Measurements from ENCODE around the gene DGLUCY.
"Not testable (repeated sequence)": the region's sequence is repeated elsewhere in the genome, so short reads cannot be mapped to it uniquely, and the experiment has no call there.

DGLUCY gene

GRCh38 chr14:91078095-91078737 lies 35.7 kb upstream of the DGLUCY start:
- H3K4me3 ChIP-seq (ENCODE audit: low read depth, low read length) = no peak overlapping the region
- no peak for DNase-seq (ENCODE audit: low read depth)
- TF ChIP-seq CTCF (IDR thresholded peaks at IDR 0.05; ENCODE audit: low read depth, low read length, missing control alignments) = no peak

GRCh38 chr14:91080071-91080470 lies 33.8 kb upstream of the DGLUCY start:
- DNase-seq (ENCODE audit: low read depth) = no peak
- TF ChIP-seq CTCF (IDR thresholded peaks at IDR 0.05; ENCODE audit: low read depth, low read length, missing control alignments) = no peak

GRCh38 chr14:91082282-91082681 lies 31.6 kb upstream of the DGLUCY start:
- TF ChIP-seq CTCF (IDR thresholded peaks at IDR 0.05; ENCODE audit: low read depth, low read length, missing control alignments) = no peak
- H3K4me3 ChIP-seq (ENCODE audit: low read depth, low read length) = no peak overlapping the region
- DNase-seq (ENCODE audit: low read depth) = no peak

More at GRCh38 chr14:91080071-91080470, 33.8 kb upstream of the DGLUCY start:
- H3K4me3 ChIP-seq (ENCODE audit: low read depth, low read length) = no peak overlapping the region

GRCh38 chr14:91084516-91084915 lies 29.4 kb upstream of the DGLUCY start:
- H3K4me3 ChIP-seq (ENCODE audit: low read depth, low read length) = no peak overlapping the region
- no peak for DNase-seq (ENCODE audit: low read depth)
- TF ChIP-seq CTCF (IDR thresholded peaks at IDR 0.05; ENCODE audit: low read depth, low read length, missing control alignments) = no peak

- not testable (repeated sequence) for H3K4me3 ChIP-seq (ENCODE audit: low read depth, low read length); DNase-seq (ENCODE audit: low read depth)
Observed at GRCh38 chr14:91087470-91087869, 26.4 kb upstream of the DGLUCY start.

- no peak overlapping the region for H3K4me3 ChIP-seq (ENCODE audit: low read depth, low read length)
- no peak for TF ChIP-seq CTCF (IDR thresholded peaks at IDR 0.05; ENCODE audit: low read depth, low read length, missing control alignments)
- DNase-seq (ENCODE audit: low read depth) = no peak
Observed at GRCh38 chr14:91088585-91089235, 25.2 kb upstream of the DGLUCY start.

GRCh38 chr14:91089958-91090535 lies 23.8 kb upstream of the DGLUCY start:
- no peak for DNase-seq (ENCODE audit: low read depth)
- H3K4me3 ChIP-seq (ENCODE audit: low read depth, low read length) = no peak overlapping the region
- no peak for TF ChIP-seq CTCF (IDR thresholded peaks at IDR 0.05; ENCODE audit: low read depth, low read length, missing control alignments)
